ENCODE data around the gene ADAMTS17.
"Not testable (repeated sequence)": the region's sequence is repeated elsewhere in the genome, so short reads cannot be mapped to it uniquely, and the experiment has no call there.

GRCh38 chr15:99926532-99926931 lies 415.2 kb downstream of the ADAMTS17 start:
- not testable (repeated sequence) for TF ChIP-seq CTCF (conservative IDR thresholded peaks at IDR 0.05; ENCODE audit: low read length); EZH2phosphoT487 (IDR thresholded peaks at IDR 0.05; ENCODE audit: borderline replicate concordance)
